HCT116 (cell line): Measurements from ENCODE around the gene HERPUD1. TPM values are rescaled to one million over a fixed set of nuclear protein-coding genes. Genes with fewer than 3 reads are reported as not detected.

Source experiments
- ATAC-seq: fragments of 200-7000 bp; cut with Tn5 transposase; 2 replicates; pipeline ENCODE4 v1.9.1; 2020; ENCODE audit warnings: mild to moderate bottlenecking, moderate library complexity
- BruUV-seq: library from RNA; stranded (reverse); fragments of 400-500 nt; replicated peaks from 2 replicates; lab custom pipeline; 2021; lab: Mats Ljungman, UMichigan
- CTCF ChIA-PET: fragments of 300-600 bp; sonication (Branson Sonifier 250); formaldehyde crosslinking; loops from one replicate; lab custom pipeline; 2021; ENCODE audit warnings: antibody characterized with exemption; lab: Charles Lee
- POLR2A ChIA-PET: fragments of 300-600, 350-600 bp; sonication (Branson Sonifier 250); formaldehyde crosslinking; loops from one replicate; lab custom pipeline; 2021; ENCODE audit warnings: antibody characterized with exemption; lab: Charles Lee
- RAD21 ChIA-PET, 2 experiments: fragments of 300-600 bp; sonication (Branson Sonifier 250); formaldehyde crosslinking; loops; one replicate each; lab custom pipeline; 2023; ENCODE audit warnings: low total read pairs in 2 of 2; ENCODE audit not compliant: uncharacterized antibody in 2 of 2, unreplicated experiment in 2 of 2, low non-redundant PET in 1 of 2; lab: Charles Lee
- DNase-seq: peaks from one replicate; pipeline ENCODE4 v3.0.0-alpha.2; 2010; ENCODE audit warnings: low read depth, low spot score
- H2AFZ ChIP-seq: fragments of 200-600 bp; shearing (Covaris generic), sonication (generic); 2 replicates; pipeline ENCODE4 v1.6.1; 2017; ENCODE audit warnings: low read depth, mixed run types, mixed read lengths, antibody characterized with exemption, low read length; ENCODE audit not compliant: poor library complexity, severe bottlenecking
- H3K27ac ChIP-seq: 2 replicates; pipeline ENCODE4 v1.5.1; 2012; ENCODE audit warnings: low read depth, low read length
- H3K27me3 ChIP-seq: fragments of 200-600 bp; sonication (generic); 2 replicates; pipeline ENCODE4 v1.6.1; 2016; ENCODE audit warnings: mixed run types, low read length, mixed read lengths; ENCODE audit not compliant: insufficient read depth
- H3K36me3 ChIP-seq, 2 experiments: fragments of 200-500 bp in 1 of 2; fragments of 200-600 bp in 1 of 2; sonication (Bioruptor generic) in 1 of 2; sonication (generic) in 1 of 2; 2 replicates each; pipeline versions ENCODE4 v1.5.1 to v1.6.1; 2014 to 2016; ENCODE audit warnings: low read length in 2 of 2, inconsistent platforms in 1 of 2, mixed read lengths in 1 of 2, mixed run types in 1 of 2; ENCODE audit not compliant: insufficient read depth in 2 of 2, control insufficient read depth in 1 of 2
- H3K4me1 ChIP-seq, 2 experiments: fragments of 200-600 bp in 1 of 2; sonication (generic) in 1 of 2; 2 replicates each; pipeline versions ENCODE4 v1.5.1 to v1.6.1; 2012 to 2017; ENCODE audit warnings: low read length in 2 of 2, inconsistent platforms in 1 of 2, mild to moderate bottlenecking in 1 of 2, mixed read lengths in 1 of 2, mixed run types in 1 of 2, moderate library complexity in 1 of 2; ENCODE audit not compliant: insufficient read depth in 2 of 2, control insufficient read depth in 1 of 2
- H3K4me2 ChIP-seq: fragments of 200-600 bp; sonication (generic); 2 replicates; pipeline ENCODE4 v1.6.1; 2017; ENCODE audit warnings: mixed run types, low read length, mixed read lengths
- H3K4me3 ChIP-seq, 2 experiments: fragments of 200-600 bp in 1 of 2; sonication (generic) in 1 of 2; replicated peaks in 1 of 2; 2 replicates each; pipeline ENCODE4 v1.5.1; 2011 to 2016; ENCODE audit warnings: low read length in 2 of 2, control low read depth in 1 of 2, low read depth in 1 of 2, mild to moderate bottlenecking in 1 of 2, mixed read lengths in 1 of 2, mixed run types in 1 of 2
- H3K79me2 ChIP-seq: fragments of 200-600 bp; sonication (generic); 2 replicates; pipeline ENCODE4 v1.6.1; 2017; ENCODE audit warnings: mild to moderate bottlenecking, mixed run types, low read length, moderate library complexity, mixed read lengths; ENCODE audit not compliant: insufficient read depth
- H3K9ac ChIP-seq: fragments of 200-600 bp; sonication (generic); 2 replicates; pipeline ENCODE4 v1.6.1; 2016; ENCODE audit warnings: low read length, mixed read lengths
- H3K9me2 ChIP-seq: fragments of 200-600 bp; sonication (generic), shearing (Covaris generic); 2 replicates; pipeline ENCODE4 v1.6.1; 2017; ENCODE audit warnings: mixed run types, mild to moderate bottlenecking, moderate library complexity; ENCODE audit not compliant: insufficient read depth
- H3K9me3 ChIP-seq, 2 experiments: fragments of 200-500 bp in 1 of 2; fragments of 200-600 bp in 1 of 2; sonication (Bioruptor generic) in 1 of 2; sonication (generic) in 1 of 2; 2 replicates each; pipeline ENCODE4 v1.6.1; 2014 to 2017; ENCODE audit warnings: low read length in 2 of 2, mixed read lengths in 2 of 2, inconsistent platforms in 1 of 2, low read depth in 1 of 2, mild to moderate bottlenecking in 1 of 2, mixed run types in 1 of 2, moderate library complexity in 1 of 2; ENCODE audit not compliant: control insufficient read depth in 1 of 2, insufficient read depth in 1 of 2
- H4K20me1 ChIP-seq: fragments of 200-600 bp; sonication (generic), shearing (Covaris generic); 2 replicates; pipeline ENCODE4 v1.6.1; 2017; ENCODE audit warnings: mixed run types, mild to moderate bottlenecking, moderate library complexity; ENCODE audit not compliant: insufficient read depth
- CBX3 ChIP-seq: IDR thresholded peaks from 2 replicates; pipeline ENCODE4 v1.6.1; 2012; ENCODE audit warnings: low read depth
- CEBPB ChIP-seq: IDR thresholded peaks from 2 replicates; pipeline ENCODE4 v1.6.1; 2012; ENCODE audit warnings: low read depth
- CTCF ChIP-seq, 3 experiments: fragments of 200-600 bp in 1 of 3; sonication (generic) in 1 of 3; IDR thresholded peaks in 2 of 3; conservative IDR thresholded peaks in 1 of 3; 2 replicates each; pipeline ENCODE4 v1.5.1; 2012 to 2017; ENCODE audit warnings: low read depth in 2 of 3, low read length in 2 of 3, antibody characterized with exemption in 1 of 3, borderline replicate concordance in 1 of 3, control low read depth in 1 of 3, mild to moderate bottlenecking in 1 of 3, mixed read lengths in 1 of 3, mixed run types in 1 of 3, moderate library complexity in 1 of 3; ENCODE audit not compliant: insufficient read depth in 1 of 3
- ELF1 ChIP-seq: IDR thresholded peaks from 2 replicates; pipeline ENCODE4 v1.6.1; 2012; ENCODE audit warnings: low read depth, borderline replicate concordance
- EZH2 ChIP-seq: fragments of 200-600 bp; sonication (generic); IDR thresholded peaks from 2 replicates; pipeline ENCODE4 v1.6.1; 2017; ENCODE audit warnings: antibody characterized with exemption, mixed run types
- MAX ChIP-seq: IDR thresholded peaks from 2 replicates; pipeline ENCODE4 v1.6.1; 2012
- POLR2A ChIP-seq: IDR thresholded peaks from 2 replicates; pipeline ENCODE4 v1.7.0; 2011; ENCODE audit warnings: borderline replicate concordance; ENCODE audit not compliant: insufficient read depth, insufficient read length; ENCODE audit errors: extremely low read depth
- POLR2AphosphoS5 ChIP-seq: IDR thresholded peaks from 2 replicates; pipeline ENCODE4 v1.6.1; 2011; ENCODE audit warnings: mild to moderate bottlenecking, low read depth, low read length, moderate library complexity
- RAD21 ChIP-seq: IDR thresholded peaks from 2 replicates; pipeline ENCODE4 v1.6.1; 2012; ENCODE audit warnings: low read depth, mild to moderate bottlenecking
- REST ChIP-seq: IDR thresholded peaks from 2 replicates; pipeline ENCODE4 v1.6.1; 2012; ENCODE audit warnings: low read depth
- SIN3A ChIP-seq: IDR thresholded peaks from 2 replicates; pipeline ENCODE4 v1.6.1; 2012; ENCODE audit warnings: low read depth
- TCF7L2 ChIP-seq: IDR thresholded peaks from 2 replicates; pipeline ENCODE4 v1.7.0; 2011; ENCODE audit warnings: borderline replicate concordance, inconsistent platforms; ENCODE audit not compliant: insufficient read depth, insufficient read length; ENCODE audit errors: extremely low read depth
- YY1 ChIP-seq: IDR thresholded peaks from 2 replicates; pipeline ENCODE4 v1.6.1; 2011; ENCODE audit warnings: low read length, low read depth, moderate library complexity, mild to moderate bottlenecking; ENCODE audit not compliant: insufficient replicate concordance; ENCODE audit errors: extremely low read depth
- ZBTB33 ChIP-seq: IDR thresholded peaks from 2 replicates; pipeline ENCODE4 v1.6.1; 2011; ENCODE audit warnings: mild to moderate bottlenecking, low read length, moderate library complexity; ENCODE audit not compliant: insufficient replicate concordance; ENCODE audit errors: extremely low read depth
- ZFX ChIP-seq: fragments of 450-650 bp; IDR thresholded peaks from 2 replicates; pipeline ENCODE4 v1.6.1; 2017
- intact Hi-C: fragments of 100-400 bp; cut with micrococcal nuclease; formaldehyde crosslinking; loops from 2 replicates; pipeline ENCODE4 v1.10.0; 2022
- total RNA-seq: library from RNA; stranded (reverse); gene quantifications from one replicate; pipeline ENCODE4 v1.2.1, GENCODE V29; 2021; ENCODE audit not compliant: unreplicated experiment
- TF ChIP-seq, protein P1 (sequence below): IDR thresholded peaks from 2 replicates; pipeline ENCODE4 v1.6.1; 2012

Gene HERPUD1
- total RNA-seq, 1 experiment from 2014 or later: 113 TPM

- ChIA-PET CTCF (interaction anchor here (0.6 to 3.0 kb wide), 17 partner anchors 8 to 457 kb away, joined by 3 to 26 read pairs (median 4); partner anchors contain the start of genes CPNE2 and NLRC5), RAD21 (interaction anchor here (0.6 to 2.1 kb wide), 3 partner anchors 19 to 281 kb away, joined by 3 to 11 read pairs (median 6); partner anchors contain the start of gene ARL2BP (in 1 of the 2)), POLR2A (interaction anchor here (0.8 to 1.1 kb wide), 2 partner anchors 24 to 33 kb away, joined by 3 read pairs; partner anchors contain the start of gene NLRC5)
- H3K4me1 ChIP-seq: peaks cover 7 to 15% of the 10 kb centered on the region in 2 experiments; a peak in 3 of 4 replicates
- H4K20me1 ChIP-seq: no peaks in the 10 kb centered on the region
- ATAC-seq (peak; percentile 91), DNase-seq (peak; percentile 79)
- H3K9me2 ChIP-seq: no peaks in the 10 kb centered on the region
- H3K36me3 ChIP-seq: no peaks in the 10 kb centered on the region
- BruUV-seq: no TSS peak
- peak overlapping the region; percentile 63 for H3K4me2 ChIP-seq
- no peak overlapping the region for H3K27ac ChIP-seq
- no peaks in the 10 kb centered on the region for H3K27me3 ChIP-seq
- H3K9me3 ChIP-seq: no peaks in the 10 kb centered on the region
- H3K79me2 ChIP-seq: no peaks in the 10 kb centered on the region
- peak overlapping the region; percentile 51 for H2AFZ ChIP-seq
- H3K4me3 ChIP-seq: no peak overlapping the region
- TF ChIP-seq REST (no peak), SIN3A (no peak), TCF7L2 (no peak), CBX3 (peak; percentile 71; the same call in 1 of the 2 replicates), ELF1 (no peak), CEBPB (peak; percentile 88), RAD21 (peak; percentile 93), POLR2A (no peak), CTCF (IDR thresholded peaks at IDR 0.05 in 2 of 3, conservative IDR thresholded peaks at IDR 0.05 in 1 of 3; ENCODE audit: borderline replicate concordance in 1 of 3, insufficient read depth in 1 of 3, low read depth in 2 of 3, low read length in 2 of 3) (peak; percentile 99 to 100 (median 100)), EZH2 (no peak), ZFX (no peak; the same call in 1 of the 2 replicates), MAX (no peak), POLR2AphosphoS5 (peak; percentile 33; the same call in 1 of the 2 replicates), ZBTB33 (peak; percentile 15), YY1 (peak; percentile 68)
- TF ChIP-seq, protein P1, sequence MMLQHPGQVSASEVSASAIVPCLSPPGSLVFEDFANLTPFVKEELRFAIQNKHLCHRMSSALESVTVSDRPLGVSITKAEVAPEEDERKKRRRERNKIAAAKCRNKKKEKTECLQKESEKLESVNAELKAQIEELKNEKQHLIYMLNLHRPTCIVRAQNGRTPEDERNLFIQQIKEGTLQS: no peak
- intact Hi-C loops: loop anchor here (1.0 kb wide), 2 partner anchors 81 to 204 kb away; no protein-coding TSS in a partner anchor
- H3K9ac ChIP-seq: no peak overlapping the region
Measured at GRCh38 chr16:56964243-56965148, 32.6 kb downstream of the HERPUD1 start.
